Caco-2 (cell line): ENCODE results near the gene CENPU. TPM values are rescaled to one million over a fixed set of nuclear protein-coding genes. Genes with fewer than 3 reads are reported as not detected.
"Not testable (repeated sequence)": the region's sequence is repeated elsewhere in the genome, so short reads cannot be mapped to it uniquely, and the experiment has no call there.

Experiments used
- BruUV-seq: library from RNA; stranded (reverse); fragments of 400-500 nt; replicated peaks from 2 replicates; lab custom pipeline; 2021; lab: Mats Ljungman, UMichigan
- CTCF ChIA-PET: fragments of 300-600 bp; sonication (Branson Sonifier 250); formaldehyde crosslinking; loops from one replicate; lab custom pipeline; 2022; ENCODE audit warnings: antibody characterized with exemption; lab: Charles Lee
- POLR2A ChIA-PET: fragments of 300-600 bp; sonication (Branson Sonifier 250); formaldehyde crosslinking; loops from one replicate; lab custom pipeline; 2022; ENCODE audit warnings: antibody characterized with exemption; lab: Charles Lee
- DNase-seq, 2 experiments: peaks; one replicate each; pipeline versions ENCODE4 v3.0.0 to v3.0.0-alpha.2; 2020 to 2022
- H3K27me3 ChIP-seq: replicated peaks from 2 replicates; pipeline ENCODE4 v1.6.0; 2011; ENCODE audit warnings: low read length; ENCODE audit not compliant: control insufficient read depth, insufficient read depth
- H3K36me3 ChIP-seq: 2 replicates; pipeline ENCODE4 v1.5.1; 2011; ENCODE audit warnings: low read length; ENCODE audit not compliant: control insufficient read depth, insufficient read depth
- H3K4me1 ChIP-seq: fragments of 250-450 bp; sonication (Bioruptor Pico); 2 replicates; pipeline ENCODE4 v1.5.1; 2020; ENCODE audit warnings: mild to moderate bottlenecking
- H3K4me3 ChIP-seq: 2 replicates; pipeline ENCODE4 v1.5.1; 2011; ENCODE audit warnings: low read depth, mild to moderate bottlenecking, control low read depth, low read length
- H3K9me3 ChIP-seq: fragments of 250-450 bp; sonication (Bioruptor Pico); 2 replicates; pipeline ENCODE4 v1.5.1; 2020; ENCODE audit warnings: mild to moderate bottlenecking, moderate library complexity
- H3K27ac Mint-ChIP-seq: one replicate; pipeline ENCODE4 v1.8.0; 2022; ENCODE audit warnings: mixed read lengths; ENCODE audit not compliant: unreplicated experiment
- H3K27me3 Mint-ChIP-seq: one replicate; pipeline ENCODE4 v1.8.0; 2022; ENCODE audit warnings: mixed read lengths; ENCODE audit not compliant: insufficient read depth, unreplicated experiment
- H3K36me3 Mint-ChIP-seq: one replicate; pipeline ENCODE4 v1.8.0; 2022; ENCODE audit warnings: mild to moderate bottlenecking, mixed read lengths; ENCODE audit not compliant: insufficient read depth, unreplicated experiment
- H3K4me1 Mint-ChIP-seq: one replicate; pipeline ENCODE4 v1.8.0; 2022; ENCODE audit warnings: low read depth, mixed read lengths; ENCODE audit not compliant: unreplicated experiment
- H3K4me3 Mint-ChIP-seq: one replicate; pipeline ENCODE4 v1.8.0; 2022; ENCODE audit warnings: mild to moderate bottlenecking, moderate library complexity, mixed read lengths; ENCODE audit not compliant: unreplicated experiment
- H3K9me3 Mint-ChIP-seq: one replicate; pipeline ENCODE4 v1.8.0; 2022; ENCODE audit warnings: mixed read lengths; ENCODE audit not compliant: unreplicated experiment
- intact Hi-C: fragments of 100-400 bp; cut with micrococcal nuclease; formaldehyde crosslinking; loops from one replicate; pipeline ENCODE4 v1.10.0; 2022; ENCODE audit not compliant: unreplicated experiment
- total RNA-seq: library from RNA; stranded (reverse); gene quantifications from 2 replicates; pipeline ENCODE4 v1.2.3, GENCODE V29; 2022
- TF ChIP-seq, protein P1 (sequence below), 2 experiments: fragments of 200-600 bp in 1 of 2; IDR thresholded peaks; 1 replicate in 1 of 2; 2 replicates in 1 of 2; pipeline versions ENCODE4 v1.5.1 to v1.8.0; 2011 to 2022; ENCODE audit warnings: antibody characterized with exemption in 1 of 2, control low read depth in 1 of 2, inconsistent platforms in 1 of 2, low read depth in 1 of 2, low read length in 1 of 2, mild to moderate bottlenecking in 1 of 2, moderate library complexity in 1 of 2; ENCODE audit not compliant: insufficient read depth in 1 of 2, severe bottlenecking in 1 of 2, unreplicated experiment in 1 of 2

The CENPU gene
- total RNA-seq, 1 experiment from 2014 or later = 52.0 TPM

DNA sequence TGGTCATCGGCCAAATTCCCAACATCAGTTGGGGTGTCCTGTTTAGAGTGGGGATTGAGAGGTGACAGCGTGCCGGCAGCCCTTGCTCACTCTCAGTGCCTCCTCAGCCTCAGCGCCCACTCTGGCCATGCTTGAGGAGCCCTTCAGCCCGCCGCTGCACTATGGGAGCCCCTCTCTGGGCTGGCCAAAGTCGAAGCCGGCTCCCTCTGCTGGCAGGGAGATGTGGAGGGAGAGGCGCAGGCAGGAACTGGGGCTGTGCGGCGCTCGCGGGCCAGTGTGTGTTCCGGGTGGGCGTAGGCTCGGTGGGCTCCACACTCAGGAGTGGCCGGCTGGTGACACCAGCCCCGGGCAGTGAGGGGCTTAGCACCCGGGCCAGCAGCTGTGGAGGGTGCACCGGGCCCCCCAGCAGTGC is 7.1 kb upstream of the CENPU start:
- H3K4me1 ChIP-seq = peaks cover 6% of the 10 kb centered on the region
- 0 out of 2 replicates have a peak, but pooled peaks cover 4% of the 10 kb centered on the region for H3K9me3 ChIP-seq

DNA sequence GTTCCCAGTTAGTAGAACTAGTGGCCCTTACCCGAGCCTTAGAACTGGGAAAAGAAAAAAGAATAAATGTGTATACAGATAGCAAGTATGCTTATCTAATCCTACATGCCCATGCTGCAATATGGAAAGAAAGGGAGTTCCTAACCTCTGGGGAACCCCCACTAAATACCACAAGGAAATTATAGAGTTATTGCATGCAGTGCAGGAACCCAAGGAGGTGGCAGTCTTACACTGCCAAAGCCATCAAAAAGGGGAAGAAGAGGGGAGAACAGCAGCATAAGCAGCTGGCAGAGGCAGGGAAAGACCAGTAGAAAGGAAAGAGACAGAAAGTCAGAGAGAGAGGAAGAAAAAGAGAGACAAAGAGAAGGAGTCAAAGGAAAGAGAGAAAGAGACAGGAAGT is 5.7 kb upstream of the CENPU start:
- H3K4me1 ChIP-seq, DNase-seq, BruUV-seq, H3K36me3 Mint-ChIP-seq, H3K9me3 ChIP-seq, H3K27me3 ChIP-seq, H3K27ac Mint-ChIP-seq, POLR2A ChIA-PET, H3K36me3 ChIP-seq, CTCF ChIA-PET, H3K4me3 ChIP-seq, H3K27me3 Mint-ChIP-seq, H3K4me1 Mint-ChIP-seq, H3K4me3 Mint-ChIP-seq: not testable (repeated sequence)
- peaks cover 10% of the 10 kb centered on the region for H3K9me3 Mint-ChIP-seq
- intact Hi-C loops = loop anchor here (10.0 kb wide), 2 partner anchors 265 to 475 kb away; partner anchors contain the start of gene IRF2

More for the DNA sequence above, 7.1 kb upstream of the CENPU start:
- H3K27me3 ChIP-seq = no peaks in the 10 kb centered on the region
- BruUV-seq = no TSS peak
- Mint-ChIP-seq H3K4me3 (no peak overlapping the region), H3K27ac (no peak overlapping the region), H3K9me3 (peaks cover 10% of the 10 kb centered on the region), H3K4me1 (peaks cover 9% of the 10 kb centered on the region), H3K27me3 (no peaks in the 10 kb centered on the region), H3K36me3 (no peaks in the 10 kb centered on the region)
- DNase-seq = no peak
- ChIA-PET POLR2A (no interaction called here), CTCF (interaction anchor here (1.3 kb wide), 1 partner anchor 92 kb away, joined by 3 read pairs; the partner anchor contains the start of gene CASP3)
- TF ChIP-seq, protein P1, sequence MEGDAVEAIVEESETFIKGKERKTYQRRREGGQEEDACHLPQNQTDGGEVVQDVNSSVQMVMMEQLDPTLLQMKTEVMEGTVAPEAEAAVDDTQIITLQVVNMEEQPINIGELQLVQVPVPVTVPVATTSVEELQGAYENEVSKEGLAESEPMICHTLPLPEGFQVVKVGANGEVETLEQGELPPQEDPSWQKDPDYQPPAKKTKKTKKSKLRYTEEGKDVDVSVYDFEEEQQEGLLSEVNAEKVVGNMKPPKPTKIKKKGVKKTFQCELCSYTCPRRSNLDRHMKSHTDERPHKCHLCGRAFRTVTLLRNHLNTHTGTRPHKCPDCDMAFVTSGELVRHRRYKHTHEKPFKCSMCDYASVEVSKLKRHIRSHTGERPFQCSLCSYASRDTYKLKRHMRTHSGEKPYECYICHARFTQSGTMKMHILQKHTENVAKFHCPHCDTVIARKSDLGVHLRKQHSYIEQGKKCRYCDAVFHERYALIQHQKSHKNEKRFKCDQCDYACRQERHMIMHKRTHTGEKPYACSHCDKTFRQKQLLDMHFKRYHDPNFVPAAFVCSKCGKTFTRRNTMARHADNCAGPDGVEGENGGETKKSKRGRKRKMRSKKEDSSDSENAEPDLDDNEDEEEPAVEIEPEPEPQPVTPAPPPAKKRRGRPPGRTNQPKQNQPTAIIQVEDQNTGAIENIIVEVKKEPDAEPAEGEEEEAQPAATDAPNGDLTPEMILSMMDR (IDR thresholded peaks at IDR 0.05; ENCODE audit: insufficient read depth in 1 of 2, low read depth in 1 of 2, low read length in 1 of 2, severe bottlenecking in 1 of 2, unreplicated experiment in 1 of 2) = no peak
- H3K36me3 ChIP-seq = no peaks in the 10 kb centered on the region
- H3K4me3 ChIP-seq = no peak overlapping the region
- intact Hi-C loops = loop anchor here (10.0 kb wide), 1 partner anchor 164 kb away; no protein-coding TSS in a partner anchor

GRCh38 chr4:184734758-184735157 is 862 bp upstream of the CENPU start:
- BruUV-seq = TSS peak; percentile 91
- no peaks in the 10 kb centered on the region for H3K9me3 ChIP-seq
- TF ChIP-seq, protein P1 (IDR thresholded peaks at IDR 0.05; ENCODE audit: insufficient read depth in 1 of 2, low read depth in 1 of 2, low read length in 1 of 2, severe bottlenecking in 1 of 2, unreplicated experiment in 1 of 2) = no peak
- H3K27me3 ChIP-seq = no peaks in the 10 kb centered on the region
- no peak overlapping the region for H3K27ac Mint-ChIP-seq
- no peak for DNase-seq
- H3K4me3 Mint-ChIP-seq = peak overlapping the region; percentile 99
- CTCF ChIA-PET = interaction anchor here (0.7 to 1.5 kb wide), 6 partner anchors 12 to 447 kb away, joined by 3 to 33 read pairs (median 4); partner anchors contain the start of genes CASP3, HELT and IRF2
- peaks cover 5% of the 10 kb centered on the region for H3K9me3 Mint-ChIP-seq
- H3K36me3 Mint-ChIP-seq = peaks cover 28% of the 10 kb centered on the region
- intact Hi-C loops = loop anchor here (1.0 to 10.0 kb wide), 4 partner anchors 13 to 470 kb away; partner anchors contain the start of genes CASP3, IRF2 and PRIMPOL
- H3K4me1 Mint-ChIP-seq = peaks cover 4% of the 10 kb centered on the region
- H3K4me3 ChIP-seq = peak overlapping the region; percentile 17
- POLR2A ChIA-PET = interaction anchor here (0.9 to 2.1 kb wide), 6 partner anchors 12 to 408 kb away, joined by 3 to 21 read pairs (median 6); partner anchors contain the start of genes CASP3, PRIMPOL and SLC25A4
- no peaks in the 10 kb centered on the region for H3K27me3 Mint-ChIP-seq
- no peaks in the 10 kb centered on the region for H3K4me1 ChIP-seq
- H3K36me3 ChIP-seq = no peaks in the 10 kb centered on the region
